HCT116 (cell line): ENCODE results near the gene TIGD2. TPM values are rescaled to one million over a fixed set of nuclear protein-coding genes. Genes with fewer than 3 reads are reported as not detected.

ENCODE experiments used
- ATAC-seq: fragments of 200-7000 bp; cut with Tn5 transposase; 2 replicates; pipeline ENCODE4 v1.9.1; 2020; ENCODE audit warnings: mild to moderate bottlenecking, moderate library complexity
- BruUV-seq: library from RNA; stranded (reverse); fragments of 400-500 nt; replicated peaks from 2 replicates; lab custom pipeline; 2021; lab: Mats Ljungman, UMichigan
- CTCF ChIA-PET: fragments of 300-600 bp; sonication (Branson Sonifier 250); formaldehyde crosslinking; loops from one replicate; lab custom pipeline; 2021; ENCODE audit warnings: antibody characterized with exemption; lab: Charles Lee
- POLR2A ChIA-PET: fragments of 300-600, 350-600 bp; sonication (Branson Sonifier 250); formaldehyde crosslinking; loops from one replicate; lab custom pipeline; 2021; ENCODE audit warnings: antibody characterized with exemption; lab: Charles Lee
- RAD21 ChIA-PET, 2 experiments: fragments of 300-600 bp; sonication (Branson Sonifier 250); formaldehyde crosslinking; loops; one replicate each; lab custom pipeline; 2023; ENCODE audit warnings: low total read pairs in 2 of 2; ENCODE audit not compliant: uncharacterized antibody in 2 of 2, unreplicated experiment in 2 of 2, low non-redundant PET in 1 of 2; lab: Charles Lee
- DNase-seq: peaks from one replicate; pipeline ENCODE4 v3.0.0-alpha.2; 2010; ENCODE audit warnings: low read depth, low spot score
- H2AFZ ChIP-seq: fragments of 200-600 bp; shearing (Covaris generic), sonication (generic); 2 replicates; pipeline ENCODE4 v1.6.1; 2017; ENCODE audit warnings: low read depth, mixed run types, mixed read lengths, antibody characterized with exemption, low read length; ENCODE audit not compliant: poor library complexity, severe bottlenecking
- H3K27ac ChIP-seq: 2 replicates; pipeline ENCODE4 v1.5.1; 2012; ENCODE audit warnings: low read depth, low read length
- H3K27me3 ChIP-seq: fragments of 200-600 bp; sonication (generic); 2 replicates; pipeline ENCODE4 v1.6.1; 2016; ENCODE audit warnings: mixed run types, low read length, mixed read lengths; ENCODE audit not compliant: insufficient read depth
- H3K36me3 ChIP-seq, 2 experiments: fragments of 200-500 bp in 1 of 2; fragments of 200-600 bp in 1 of 2; sonication (Bioruptor generic) in 1 of 2; sonication (generic) in 1 of 2; 2 replicates each; pipeline versions ENCODE4 v1.5.1 to v1.6.1; 2014 to 2016; ENCODE audit warnings: low read length in 2 of 2, inconsistent platforms in 1 of 2, mixed read lengths in 1 of 2, mixed run types in 1 of 2; ENCODE audit not compliant: insufficient read depth in 2 of 2, control insufficient read depth in 1 of 2
- H3K4me1 ChIP-seq, 2 experiments: fragments of 200-600 bp in 1 of 2; sonication (generic) in 1 of 2; 2 replicates each; pipeline versions ENCODE4 v1.5.1 to v1.6.1; 2012 to 2017; ENCODE audit warnings: low read length in 2 of 2, inconsistent platforms in 1 of 2, mild to moderate bottlenecking in 1 of 2, mixed read lengths in 1 of 2, mixed run types in 1 of 2, moderate library complexity in 1 of 2; ENCODE audit not compliant: insufficient read depth in 2 of 2, control insufficient read depth in 1 of 2
- H3K4me2 ChIP-seq: fragments of 200-600 bp; sonication (generic); 2 replicates; pipeline ENCODE4 v1.6.1; 2017; ENCODE audit warnings: mixed run types, low read length, mixed read lengths
- H3K4me3 ChIP-seq, 2 experiments: fragments of 200-600 bp in 1 of 2; sonication (generic) in 1 of 2; replicated peaks in 1 of 2; 2 replicates each; pipeline ENCODE4 v1.5.1; 2011 to 2016; ENCODE audit warnings: low read length in 2 of 2, control low read depth in 1 of 2, low read depth in 1 of 2, mild to moderate bottlenecking in 1 of 2, mixed read lengths in 1 of 2, mixed run types in 1 of 2
- H3K79me2 ChIP-seq: fragments of 200-600 bp; sonication (generic); 2 replicates; pipeline ENCODE4 v1.6.1; 2017; ENCODE audit warnings: mild to moderate bottlenecking, mixed run types, low read length, moderate library complexity, mixed read lengths; ENCODE audit not compliant: insufficient read depth
- H3K9ac ChIP-seq: fragments of 200-600 bp; sonication (generic); 2 replicates; pipeline ENCODE4 v1.6.1; 2016; ENCODE audit warnings: low read length, mixed read lengths
- H3K9me2 ChIP-seq: fragments of 200-600 bp; sonication (generic), shearing (Covaris generic); 2 replicates; pipeline ENCODE4 v1.6.1; 2017; ENCODE audit warnings: mixed run types, mild to moderate bottlenecking, moderate library complexity; ENCODE audit not compliant: insufficient read depth
- H3K9me3 ChIP-seq, 2 experiments: fragments of 200-500 bp in 1 of 2; fragments of 200-600 bp in 1 of 2; sonication (Bioruptor generic) in 1 of 2; sonication (generic) in 1 of 2; 2 replicates each; pipeline ENCODE4 v1.6.1; 2014 to 2017; ENCODE audit warnings: low read length in 2 of 2, mixed read lengths in 2 of 2, inconsistent platforms in 1 of 2, low read depth in 1 of 2, mild to moderate bottlenecking in 1 of 2, mixed run types in 1 of 2, moderate library complexity in 1 of 2; ENCODE audit not compliant: control insufficient read depth in 1 of 2, insufficient read depth in 1 of 2
- H4K20me1 ChIP-seq: fragments of 200-600 bp; sonication (generic), shearing (Covaris generic); 2 replicates; pipeline ENCODE4 v1.6.1; 2017; ENCODE audit warnings: mixed run types, mild to moderate bottlenecking, moderate library complexity; ENCODE audit not compliant: insufficient read depth
- CBX3 ChIP-seq: IDR thresholded peaks from 2 replicates; pipeline ENCODE4 v1.6.1; 2012; ENCODE audit warnings: low read depth
- ELF1 ChIP-seq: IDR thresholded peaks from 2 replicates; pipeline ENCODE4 v1.6.1; 2012; ENCODE audit warnings: low read depth, borderline replicate concordance
- RAD21 ChIP-seq: IDR thresholded peaks from 2 replicates; pipeline ENCODE4 v1.6.1; 2012; ENCODE audit warnings: low read depth, mild to moderate bottlenecking
- YY1 ChIP-seq: IDR thresholded peaks from 2 replicates; pipeline ENCODE4 v1.6.1; 2011; ENCODE audit warnings: low read length, low read depth, moderate library complexity, mild to moderate bottlenecking; ENCODE audit not compliant: insufficient replicate concordance; ENCODE audit errors: extremely low read depth
- intact Hi-C: fragments of 100-400 bp; cut with micrococcal nuclease; formaldehyde crosslinking; loops from 2 replicates; pipeline ENCODE4 v1.10.0; 2022
- total RNA-seq: library from RNA; stranded (reverse); gene quantifications from one replicate; pipeline ENCODE4 v1.2.1, GENCODE V29; 2021; ENCODE audit not compliant: unreplicated experiment
- TF ChIP-seq, protein P1 (sequence below), 3 experiments: fragments of 200-600 bp in 1 of 3; sonication (generic) in 1 of 3; IDR thresholded peaks in 2 of 3; conservative IDR thresholded peaks in 1 of 3; 2 replicates each; pipeline ENCODE4 v1.5.1; 2012 to 2017; ENCODE audit warnings: low read depth in 2 of 3, low read length in 2 of 3, antibody characterized with exemption in 1 of 3, borderline replicate concordance in 1 of 3, control low read depth in 1 of 3, mild to moderate bottlenecking in 1 of 3, mixed read lengths in 1 of 3, mixed run types in 1 of 3, moderate library complexity in 1 of 3; ENCODE audit not compliant: insufficient read depth in 1 of 3

TIGD2 gene
- total RNA-seq, 1 experiment from 2014 or later, result 10.3 TPM

DNA sequence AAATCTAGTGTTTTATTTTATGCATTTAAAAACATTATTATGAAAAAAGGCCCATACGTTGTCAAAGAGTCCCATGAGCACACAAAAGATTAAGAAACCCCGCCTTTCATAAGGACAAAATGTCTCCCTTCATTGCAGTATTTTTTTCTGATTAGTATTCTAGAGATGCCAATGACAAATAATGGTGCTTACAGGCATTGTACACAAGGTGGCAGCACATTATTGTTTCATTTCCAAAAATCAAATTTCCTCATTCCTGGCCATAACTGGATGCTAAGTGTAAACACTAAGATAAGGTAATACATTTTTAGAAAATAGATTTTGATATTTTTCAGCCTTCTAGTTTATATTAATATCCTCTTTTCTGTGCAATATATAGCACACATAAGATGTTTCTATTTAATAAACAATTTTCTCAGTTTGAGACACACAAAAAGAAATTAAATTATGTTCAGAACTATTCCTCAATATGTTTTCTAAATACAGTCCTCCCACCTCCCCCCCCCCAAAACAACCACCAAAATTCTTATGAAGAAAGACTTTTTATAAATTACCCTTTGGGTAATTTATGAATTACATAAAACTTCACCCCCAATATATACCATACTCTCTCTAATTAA is 47.7 kb downstream of the TIGD2 start:
- RAD21 ChIA-PET, result no interaction called here
- no peak overlapping the region for H3K27ac ChIP-seq
- no TSS peak for BruUV-seq
- TF ChIP-seq CBX3, result 0 out of 2 replicates have a peak, but pooled peaks have one; percentile 30
- TF ChIP-seq RAD21, result peak; percentile 76
- TF ChIP-seq, protein P1, sequence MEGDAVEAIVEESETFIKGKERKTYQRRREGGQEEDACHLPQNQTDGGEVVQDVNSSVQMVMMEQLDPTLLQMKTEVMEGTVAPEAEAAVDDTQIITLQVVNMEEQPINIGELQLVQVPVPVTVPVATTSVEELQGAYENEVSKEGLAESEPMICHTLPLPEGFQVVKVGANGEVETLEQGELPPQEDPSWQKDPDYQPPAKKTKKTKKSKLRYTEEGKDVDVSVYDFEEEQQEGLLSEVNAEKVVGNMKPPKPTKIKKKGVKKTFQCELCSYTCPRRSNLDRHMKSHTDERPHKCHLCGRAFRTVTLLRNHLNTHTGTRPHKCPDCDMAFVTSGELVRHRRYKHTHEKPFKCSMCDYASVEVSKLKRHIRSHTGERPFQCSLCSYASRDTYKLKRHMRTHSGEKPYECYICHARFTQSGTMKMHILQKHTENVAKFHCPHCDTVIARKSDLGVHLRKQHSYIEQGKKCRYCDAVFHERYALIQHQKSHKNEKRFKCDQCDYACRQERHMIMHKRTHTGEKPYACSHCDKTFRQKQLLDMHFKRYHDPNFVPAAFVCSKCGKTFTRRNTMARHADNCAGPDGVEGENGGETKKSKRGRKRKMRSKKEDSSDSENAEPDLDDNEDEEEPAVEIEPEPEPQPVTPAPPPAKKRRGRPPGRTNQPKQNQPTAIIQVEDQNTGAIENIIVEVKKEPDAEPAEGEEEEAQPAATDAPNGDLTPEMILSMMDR (IDR thresholded peaks at IDR 0.05 in 2 of 3, conservative IDR thresholded peaks at IDR 0.05 in 1 of 3; ENCODE audit: borderline replicate concordance in 1 of 3, insufficient read depth in 1 of 3, low read depth in 2 of 3, low read length in 2 of 3), result peak; percentile 52 to 79 (median 60); a peak in 5 of 6 replicates
- no peak for TF ChIP-seq ELF1
- H2AFZ ChIP-seq, result peak overlapping the region; percentile 86
- no peaks in the 10 kb centered on the region for H3K4me1 ChIP-seq
- H3K79me2 ChIP-seq, result no peaks in the 10 kb centered on the region
- peak; percentile 43 for DNase-seq
- no peaks in the 10 kb centered on the region for H4K20me1 ChIP-seq
- intact Hi-C loops, result loop anchor here (2.0 kb wide), 2 partner anchors 68 to 276 kb away; no protein-coding TSS in a partner anchor
- CTCF ChIA-PET, result interaction anchor here (0.9 kb wide), 1 partner anchor 277 kb away, joined by 3 read pairs; no protein-coding TSS in a partner anchor
- H3K4me2 ChIP-seq, result no peak overlapping the region
- H3K4me3 ChIP-seq, result no peak overlapping the region
- H3K9ac ChIP-seq, result no peak overlapping the region
- POLR2A ChIA-PET, result no interaction called here
- no peaks in the 10 kb centered on the region for H3K9me2 ChIP-seq
- H3K9me3 ChIP-seq, result no peaks in the 10 kb centered on the region
- no peaks in the 10 kb centered on the region for H3K36me3 ChIP-seq
- no peaks in the 10 kb centered on the region for H3K27me3 ChIP-seq
- peak; percentile 80 for ATAC-seq

DNA sequence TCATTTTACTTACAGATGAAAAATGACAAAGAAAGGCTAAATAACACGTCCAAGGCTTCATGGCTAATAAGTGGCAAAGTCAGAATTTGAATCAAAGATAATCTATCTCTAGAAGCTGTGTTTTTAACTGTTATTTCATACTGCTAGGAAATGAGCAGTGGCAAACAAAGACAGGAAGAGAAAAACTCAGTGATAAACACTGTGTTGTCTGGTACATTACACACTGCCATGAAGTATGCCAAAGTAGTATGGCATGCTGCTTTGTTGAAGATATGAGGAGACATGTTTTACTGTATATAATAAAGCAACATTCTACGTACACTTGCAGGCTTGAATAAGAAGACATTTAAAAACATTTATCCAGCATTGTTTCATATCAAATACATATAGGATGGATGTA is 49.5 kb downstream of the TIGD2 start:
- no peak overlapping the region for H3K4me3 ChIP-seq
- ChIA-PET RAD21 (no interaction called here), CTCF (interaction anchor here (0.8 kb wide), 1 partner anchor 220 kb away, joined by 4 read pairs; no protein-coding TSS in a partner anchor), POLR2A (no interaction called here)
- no peak for TF ChIP-seq YY1
- DNase-seq (no peak), ATAC-seq (no peak)
- no peaks in the 10 kb centered on the region for H3K36me3 ChIP-seq
- H2AFZ ChIP-seq, result no peak overlapping the region
- no peaks in the 10 kb centered on the region for H3K4me1 ChIP-seq
- H3K9me2 ChIP-seq, result no peaks in the 10 kb centered on the region
- no TSS peak for BruUV-seq
- H3K4me2 ChIP-seq, result no peak overlapping the region
- intact Hi-C loops, result no loop called here
- H3K27ac ChIP-seq, result no peak overlapping the region
- H3K9ac ChIP-seq, result no peak overlapping the region
- no peaks in the 10 kb centered on the region for H4K20me1 ChIP-seq
- H3K9me3 ChIP-seq, result no peaks in the 10 kb centered on the region
- no peaks in the 10 kb centered on the region for H3K79me2 ChIP-seq
- H3K27me3 ChIP-seq, result no peaks in the 10 kb centered on the region
